GM12891 (cell line): Measurements from ENCODE around the gene SET.

ENCODE experiments used
- POLR2A ChIP-seq: IDR thresholded peaks from 2 replicates; pipeline ENCODE4 v1.6.1; 2011; ENCODE audit warnings: low read depth, low read length, control low read depth
- POLR2AphosphoS5 ChIP-seq: IDR thresholded peaks from 2 replicates; pipeline ENCODE4 v1.6.1; 2011; ENCODE audit warnings: low read depth, low read length, control low read depth

GRCh38 chr9:128651798-128652197 is 37.2 kb upstream of the SET start:
- TF ChIP-seq POLR2A (no peak), POLR2AphosphoS5 (no peak)
